ENCODE measurements around the gene TXNRD2.
A peak's percentile ranks its signal among the peaks of the same experiment; 100 is the strongest.

The TXNRD2 gene

DNA sequence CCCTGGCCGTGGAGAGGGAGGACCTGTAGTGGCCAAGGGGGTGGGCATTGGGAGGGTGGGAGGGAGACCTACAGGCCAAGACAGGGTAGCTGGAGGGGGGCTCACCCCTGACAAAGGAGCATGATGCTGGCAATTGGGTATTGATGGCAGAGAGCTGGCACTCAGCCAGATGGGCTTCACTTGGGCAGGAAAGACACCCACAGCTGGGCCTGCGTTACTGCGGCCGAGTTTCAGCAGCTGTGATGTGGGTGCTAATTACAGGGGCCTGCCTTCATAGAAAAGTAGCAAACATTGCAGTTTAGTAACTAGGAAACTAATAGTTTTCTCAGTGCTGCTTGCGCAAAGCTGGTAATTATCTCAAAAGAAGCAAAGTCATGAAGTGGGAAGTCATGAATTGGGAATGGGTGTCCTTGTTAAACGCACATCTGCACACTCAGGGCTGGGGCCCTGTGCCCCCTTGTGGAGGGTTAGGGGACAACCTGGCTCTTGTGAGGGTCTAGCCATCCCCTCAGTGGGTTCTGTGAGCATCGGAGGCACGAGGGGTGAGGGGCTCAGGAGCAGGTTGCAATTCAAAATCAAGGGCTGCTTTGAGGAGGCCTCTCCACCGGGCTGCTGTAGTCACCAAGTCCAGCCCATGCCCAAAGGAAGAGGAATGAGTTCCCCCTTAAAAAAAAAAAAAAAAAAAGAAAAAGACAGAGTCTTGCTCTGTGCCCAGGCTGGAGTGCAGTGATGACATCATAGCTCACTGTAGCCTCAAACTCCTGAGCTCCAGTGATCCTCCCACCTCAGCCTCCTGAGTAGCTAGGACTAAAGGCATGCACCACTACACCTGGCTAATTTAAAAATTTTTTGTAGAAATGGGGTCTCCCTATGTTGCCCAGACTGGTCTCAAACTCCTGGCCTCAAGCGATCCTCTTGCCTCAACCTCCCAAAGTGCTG, 24.4 kb upstream of the TXNRD2 start:
- peak; percentile 49 for DNase-seq

DNA sequence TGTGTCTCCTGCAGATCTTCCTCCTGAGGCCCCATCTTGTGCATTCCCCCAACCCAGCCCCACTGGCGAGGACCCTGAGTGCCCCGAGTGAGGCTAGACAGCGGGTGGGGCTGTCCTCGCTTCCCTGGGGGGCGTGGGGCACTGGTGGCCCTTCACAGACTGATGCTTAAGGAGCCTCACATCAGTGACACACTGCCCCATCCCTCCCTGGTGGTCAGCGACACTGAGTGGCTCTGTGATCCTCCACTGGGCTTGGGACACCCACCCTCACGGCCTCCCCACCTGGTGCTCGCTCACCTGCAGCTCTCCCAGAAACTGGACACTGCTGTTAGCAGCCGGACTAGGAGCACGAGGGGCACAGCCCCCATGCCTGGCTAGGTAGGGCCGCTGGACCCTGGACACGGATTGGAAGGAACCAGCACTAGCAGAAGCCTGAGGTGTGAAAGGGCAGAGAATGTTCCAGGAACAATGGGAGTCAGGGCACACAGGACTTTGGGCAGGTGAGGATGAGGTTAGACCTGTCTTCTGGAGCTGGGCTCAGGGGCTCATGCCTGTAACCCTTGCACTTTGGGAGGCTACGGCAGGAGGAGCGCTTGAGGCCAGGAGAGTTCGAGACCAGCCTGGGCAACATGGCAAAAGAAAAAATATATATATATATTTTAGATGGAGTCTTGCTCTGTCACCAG, 23.2 kb upstream of the TXNRD2 start:
- DNase-seq, result no peak

DNA sequence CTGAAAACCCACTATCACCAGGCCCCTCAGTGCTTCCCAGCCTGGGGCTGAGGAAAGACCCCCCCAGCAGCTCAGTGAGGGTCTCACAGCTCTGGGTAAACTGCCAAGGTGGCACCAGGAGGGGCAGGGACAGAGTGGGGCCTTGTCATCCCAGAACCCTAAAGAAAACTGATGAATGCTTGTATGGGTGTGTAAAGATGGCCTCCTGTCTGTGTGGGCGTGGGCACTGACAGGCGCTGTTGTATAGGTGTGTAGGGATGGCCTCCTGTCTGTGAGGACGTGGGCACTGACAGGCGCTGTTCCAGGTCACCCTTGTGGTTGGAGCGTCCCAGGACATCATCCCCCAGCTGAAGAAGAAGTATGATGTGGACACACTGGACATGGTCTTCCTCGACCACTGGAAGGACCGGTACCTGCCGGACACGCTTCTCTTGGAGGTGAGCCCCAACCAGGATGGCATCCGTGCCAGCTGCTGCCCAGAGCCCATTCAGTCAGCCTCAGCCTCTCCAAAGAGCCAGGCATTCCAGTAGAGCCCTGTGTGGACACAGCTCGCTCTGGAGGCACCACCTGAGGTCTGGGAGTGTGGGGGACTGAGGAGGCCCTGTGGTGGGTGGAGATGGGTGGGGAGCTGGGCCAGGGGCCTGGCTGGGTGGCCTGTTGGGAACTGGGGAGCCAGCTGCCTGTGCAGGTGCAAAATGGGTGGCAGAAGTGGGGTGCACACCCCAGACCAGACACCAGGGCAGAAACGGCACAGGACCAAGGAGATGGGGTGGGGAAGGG, 22.4 kb upstream of the TXNRD2 start:
- no peak for DNase-seq

DNA sequence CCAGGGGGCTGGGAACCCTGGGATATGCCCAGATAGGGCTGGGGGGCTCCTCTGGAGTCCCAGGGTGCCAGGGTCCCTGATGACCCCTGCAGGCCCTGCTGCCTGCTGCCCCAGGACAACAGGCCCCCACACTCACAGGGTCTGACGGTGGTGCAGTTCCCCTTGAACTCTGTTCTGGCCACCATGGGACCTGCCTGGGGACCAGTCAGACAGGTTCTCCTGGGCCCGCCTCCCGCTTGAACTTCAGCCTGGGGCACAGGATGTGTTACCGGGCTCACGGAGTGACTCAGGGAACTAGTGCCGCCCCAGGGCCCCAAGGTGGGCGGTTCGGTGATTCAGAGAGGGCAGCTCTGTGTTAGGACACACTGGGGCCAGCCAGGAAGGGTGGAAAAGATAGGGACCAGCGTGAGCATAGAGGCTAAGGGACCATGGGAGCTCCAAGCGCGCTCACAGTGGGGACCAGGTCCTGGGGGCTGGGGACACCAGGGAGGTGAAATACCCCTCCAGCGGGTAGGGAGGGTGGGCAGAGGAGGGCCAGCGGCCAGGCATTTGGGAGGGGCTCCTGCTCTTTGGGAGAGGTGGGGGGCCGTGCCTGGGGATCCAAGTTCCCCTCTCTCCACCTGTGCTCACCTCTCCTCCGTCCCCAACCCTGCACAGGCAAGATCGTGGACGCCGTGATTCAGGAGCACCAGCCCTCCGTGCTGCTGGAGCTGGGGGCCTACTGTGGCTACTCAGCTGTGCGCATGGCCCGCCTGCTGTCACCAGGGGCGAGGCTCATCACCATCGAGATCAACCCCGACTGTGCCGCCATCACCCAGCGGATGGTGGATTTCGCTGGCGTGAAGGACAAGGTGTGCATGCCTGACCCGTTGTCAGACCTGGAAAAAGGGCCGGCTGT, 21.5 kb upstream of the TXNRD2 start:
- no peak for DNase-seq

DNA sequence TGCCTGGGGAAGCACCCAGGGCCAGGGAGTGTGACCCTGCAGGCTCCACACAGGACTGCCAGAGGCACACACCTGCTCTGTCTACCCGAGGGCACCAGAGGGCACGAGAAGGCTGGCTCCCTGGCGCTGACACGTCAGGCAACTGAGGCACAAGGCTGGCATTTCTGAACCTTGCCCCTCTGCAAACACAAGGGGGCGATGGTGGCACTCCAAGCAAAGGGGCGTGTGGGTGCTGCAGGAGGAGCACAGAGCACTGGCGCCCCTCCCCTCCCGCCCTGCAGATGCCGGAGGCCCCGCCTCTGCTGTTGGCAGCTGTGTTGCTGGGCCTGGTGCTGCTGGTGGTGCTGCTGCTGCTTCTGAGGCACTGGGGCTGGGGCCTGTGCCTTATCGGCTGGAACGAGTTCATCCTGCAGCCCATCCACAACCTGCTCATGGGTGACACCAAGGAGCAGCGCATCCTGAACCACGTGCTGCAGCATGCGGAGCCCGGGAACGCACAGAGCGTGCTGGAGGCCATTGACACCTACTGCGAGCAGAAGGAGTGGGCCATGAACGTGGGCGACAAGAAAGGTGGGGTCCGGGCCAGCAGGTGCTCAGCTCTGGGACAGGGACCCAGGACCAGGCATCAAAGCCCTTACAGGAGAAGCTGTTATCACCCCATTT, 20.8 kb upstream of the TXNRD2 start:
- peak; percentile 88 for DNase-seq

DNA sequence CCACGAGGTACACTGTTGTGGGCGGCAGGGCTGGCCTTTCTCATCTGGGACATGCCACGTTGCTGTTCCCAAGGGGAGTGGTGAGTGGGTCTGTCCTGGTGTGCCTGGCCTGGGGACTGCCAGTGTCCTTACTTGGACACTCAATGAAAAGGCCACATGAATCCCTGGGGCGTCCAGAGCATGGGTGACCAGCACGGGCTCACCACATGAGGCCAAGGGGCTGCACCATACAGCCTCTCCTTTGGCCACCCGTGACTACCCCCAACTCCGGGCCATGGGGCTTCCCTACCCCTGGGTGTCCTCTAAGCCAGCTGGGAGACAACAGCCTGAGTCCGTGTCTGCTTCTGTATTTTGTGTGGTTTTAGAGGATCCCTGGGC, 20.2 kb upstream of the TXNRD2 start:
- no peak for DNase-seq

DNA sequence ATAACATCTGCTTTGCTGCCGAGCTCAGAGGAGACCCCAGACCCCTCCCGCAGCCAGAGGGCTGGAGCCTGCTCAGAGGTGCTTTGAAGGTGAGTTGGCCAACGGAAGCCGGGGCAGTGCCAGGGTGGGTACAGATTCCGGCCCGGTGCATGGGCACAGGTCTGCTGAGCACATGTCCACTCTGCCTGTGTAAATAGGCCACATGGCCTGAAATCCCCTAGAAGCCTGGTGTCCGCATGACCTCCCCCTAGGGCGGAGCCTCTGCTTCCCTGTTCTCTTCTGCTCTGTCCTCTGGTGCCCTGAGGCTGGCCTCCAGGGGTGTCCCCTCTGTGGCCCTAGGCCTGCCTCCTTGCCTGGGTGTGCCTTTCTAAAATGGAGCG, 19.6 kb upstream of the TXNRD2 start:
- DNase-seq, result no peak

DNA sequence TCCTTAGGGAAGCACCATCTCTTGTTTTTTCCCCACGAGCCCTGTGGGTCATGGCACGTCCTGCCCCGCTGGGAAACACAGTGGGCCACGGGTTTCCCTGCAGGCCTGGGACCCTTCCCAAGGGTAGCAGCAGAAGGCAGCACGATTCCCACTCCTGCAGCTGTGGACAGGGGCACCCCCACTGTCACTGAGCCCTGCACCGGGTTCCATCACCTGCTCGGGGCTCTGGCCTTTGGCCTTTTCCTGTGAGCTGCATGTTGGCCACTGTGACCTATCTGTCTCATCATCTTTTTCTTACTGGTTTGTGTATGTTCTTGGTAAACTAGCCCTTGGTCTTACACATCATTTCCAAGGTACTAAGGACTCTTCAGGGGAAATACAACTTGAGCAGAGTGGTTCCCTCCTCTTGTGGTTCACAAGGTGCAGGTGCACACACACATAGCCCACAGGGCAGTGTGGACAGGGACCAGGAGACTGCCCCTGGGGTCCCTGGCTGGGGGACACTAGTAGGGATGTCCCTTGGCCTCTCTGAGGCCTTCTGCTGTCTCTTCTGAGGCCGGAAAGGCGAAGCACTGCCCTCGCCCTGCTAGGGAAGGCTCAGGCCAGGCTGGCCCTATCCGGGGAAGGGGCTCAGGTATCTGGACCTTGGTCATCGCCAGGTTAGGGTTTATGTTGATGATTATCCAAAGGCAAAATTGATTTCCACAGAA, 19.0 kb upstream of the TXNRD2 start:
- DNase-seq, result no peak

DNA sequence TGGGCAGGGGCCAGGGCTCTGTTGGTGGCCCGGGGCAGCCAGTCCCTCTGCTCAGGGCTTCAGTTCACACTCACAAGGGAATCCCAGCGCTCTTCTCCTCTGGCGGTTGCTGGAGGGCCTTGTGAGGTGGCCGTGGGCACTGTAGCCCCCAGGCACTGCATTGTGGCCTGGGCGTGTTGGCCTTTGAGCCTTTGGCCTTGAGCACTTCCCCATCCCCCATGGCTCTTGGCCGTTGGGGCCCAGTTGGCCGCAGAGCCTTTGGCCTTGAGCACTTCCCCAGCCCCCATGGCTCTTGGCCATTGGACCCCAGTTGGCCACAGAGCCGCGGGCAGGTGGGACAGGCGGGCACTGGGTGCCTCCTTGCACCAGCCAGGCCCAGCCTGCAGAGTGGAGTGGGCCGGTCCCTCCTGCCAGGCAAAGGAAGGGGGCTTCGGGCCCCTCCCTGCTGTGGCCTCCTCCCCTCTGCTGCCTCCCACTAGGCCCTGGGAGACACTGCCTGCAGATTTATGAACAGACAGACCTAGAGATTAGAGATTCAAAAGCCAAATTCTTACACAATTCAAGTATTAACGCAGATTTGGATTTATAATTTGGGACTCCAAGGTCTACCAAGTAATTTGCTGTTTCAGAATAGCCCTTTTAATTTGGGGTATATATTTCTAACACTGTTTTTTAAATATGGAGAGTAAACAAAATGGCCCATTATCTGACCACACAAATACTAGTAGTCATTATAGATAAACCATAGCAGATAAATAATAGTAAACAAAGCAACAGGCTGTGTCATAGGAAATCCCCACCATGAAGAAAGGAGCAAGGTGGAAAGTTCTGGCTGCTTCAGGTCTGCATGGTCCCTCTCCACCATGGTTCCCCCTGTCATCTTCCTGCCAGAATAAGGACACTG, 18.2 kb upstream of the TXNRD2 start:
- no peak for DNase-seq

DNA sequence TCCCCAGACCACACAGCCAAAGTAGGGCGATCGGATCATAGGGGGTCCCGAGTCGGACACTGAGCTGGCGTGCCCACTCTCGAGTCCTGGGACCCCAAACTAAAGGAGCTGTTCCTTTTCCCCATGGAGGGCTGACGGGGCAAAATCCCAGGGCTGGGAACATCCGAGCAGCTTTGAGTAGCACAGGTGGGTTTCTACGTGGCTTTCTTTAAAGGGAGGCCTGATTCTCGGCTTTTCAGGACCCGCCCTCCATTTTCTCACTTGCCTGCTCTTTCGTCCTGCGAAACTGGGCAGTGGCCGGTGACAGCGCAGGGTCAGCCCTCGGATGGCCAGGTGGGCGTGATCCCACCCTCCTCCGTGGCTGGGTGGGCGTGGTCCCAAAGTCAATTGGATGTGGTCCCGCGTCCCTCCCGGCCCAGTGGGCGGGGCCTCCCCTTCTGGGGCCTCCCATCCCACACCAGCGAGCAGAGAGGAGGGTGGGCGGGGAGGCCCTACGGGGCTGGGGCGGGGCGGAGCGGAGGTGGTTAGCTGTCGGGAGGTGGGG, 17.5 kb upstream of the TXNRD2 start:
- DNase-seq, result peak; percentile 74

DNA sequence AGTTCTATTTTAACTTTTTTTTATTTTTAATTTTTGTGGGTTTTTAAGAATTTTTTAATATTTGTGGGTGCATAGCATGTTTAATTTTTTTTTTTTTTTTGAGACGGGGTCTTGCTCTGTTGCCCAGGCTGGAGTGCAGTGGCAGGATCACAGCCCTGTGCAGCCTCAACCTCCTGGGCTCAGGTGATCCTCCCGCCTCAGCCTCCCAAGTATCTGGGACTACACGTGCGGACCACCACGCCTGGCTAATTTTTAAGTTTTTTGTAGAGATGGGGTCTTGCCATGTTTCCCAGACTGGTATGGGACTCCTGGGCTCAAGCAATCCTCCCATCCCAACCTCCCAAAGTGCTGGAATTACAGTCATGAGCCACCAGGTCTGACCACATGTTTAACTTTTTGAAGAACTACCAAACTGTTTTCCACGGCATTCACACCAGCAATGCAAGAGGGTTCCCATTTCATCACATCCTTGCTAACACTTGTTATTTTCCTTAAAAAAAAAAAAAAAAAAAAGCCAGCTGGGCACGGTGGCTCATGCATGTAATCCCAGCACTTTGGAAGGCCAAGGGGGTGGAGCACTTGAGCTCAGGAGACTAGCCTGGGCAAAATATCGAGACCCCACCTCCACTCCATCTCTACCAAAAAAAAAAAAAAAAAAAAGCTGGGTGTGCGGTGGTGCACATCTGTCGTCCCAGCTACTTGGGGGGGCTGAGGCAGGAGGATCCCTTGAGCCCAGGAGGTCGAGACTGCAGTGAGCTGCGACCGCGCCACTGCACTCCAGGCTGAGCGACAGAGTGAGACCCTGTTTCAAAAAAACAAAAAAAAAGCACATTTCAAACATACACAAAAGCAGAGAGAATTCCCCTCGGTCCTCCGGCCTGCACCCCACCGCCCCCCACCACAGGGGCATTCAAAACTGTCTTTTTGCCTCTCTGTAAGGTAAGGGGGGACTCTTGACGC, 16.7 kb upstream of the TXNRD2 start:
- no peak for DNase-seq

DNA sequence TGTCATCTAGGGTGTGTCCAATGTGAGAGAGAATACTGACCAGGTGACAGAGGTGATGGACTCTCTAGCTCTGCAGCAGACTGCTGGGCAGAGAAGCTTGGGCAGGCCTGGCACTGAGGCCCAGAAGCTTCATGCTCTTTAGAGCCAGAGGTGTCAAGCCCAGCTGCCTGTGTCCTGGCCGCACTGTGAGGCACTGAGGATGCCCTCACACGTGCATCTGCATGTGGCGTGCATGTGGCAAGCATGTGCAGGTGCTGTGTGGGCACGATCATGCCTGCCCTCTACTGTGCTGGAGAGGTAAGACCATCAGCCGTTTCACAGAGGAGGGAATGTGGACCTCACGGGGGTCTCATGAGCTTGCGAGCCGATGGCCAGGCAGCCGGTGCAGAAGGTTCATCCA, 15.8 kb upstream of the TXNRD2 start:
- peak; percentile 25 for DNase-seq

DNA sequence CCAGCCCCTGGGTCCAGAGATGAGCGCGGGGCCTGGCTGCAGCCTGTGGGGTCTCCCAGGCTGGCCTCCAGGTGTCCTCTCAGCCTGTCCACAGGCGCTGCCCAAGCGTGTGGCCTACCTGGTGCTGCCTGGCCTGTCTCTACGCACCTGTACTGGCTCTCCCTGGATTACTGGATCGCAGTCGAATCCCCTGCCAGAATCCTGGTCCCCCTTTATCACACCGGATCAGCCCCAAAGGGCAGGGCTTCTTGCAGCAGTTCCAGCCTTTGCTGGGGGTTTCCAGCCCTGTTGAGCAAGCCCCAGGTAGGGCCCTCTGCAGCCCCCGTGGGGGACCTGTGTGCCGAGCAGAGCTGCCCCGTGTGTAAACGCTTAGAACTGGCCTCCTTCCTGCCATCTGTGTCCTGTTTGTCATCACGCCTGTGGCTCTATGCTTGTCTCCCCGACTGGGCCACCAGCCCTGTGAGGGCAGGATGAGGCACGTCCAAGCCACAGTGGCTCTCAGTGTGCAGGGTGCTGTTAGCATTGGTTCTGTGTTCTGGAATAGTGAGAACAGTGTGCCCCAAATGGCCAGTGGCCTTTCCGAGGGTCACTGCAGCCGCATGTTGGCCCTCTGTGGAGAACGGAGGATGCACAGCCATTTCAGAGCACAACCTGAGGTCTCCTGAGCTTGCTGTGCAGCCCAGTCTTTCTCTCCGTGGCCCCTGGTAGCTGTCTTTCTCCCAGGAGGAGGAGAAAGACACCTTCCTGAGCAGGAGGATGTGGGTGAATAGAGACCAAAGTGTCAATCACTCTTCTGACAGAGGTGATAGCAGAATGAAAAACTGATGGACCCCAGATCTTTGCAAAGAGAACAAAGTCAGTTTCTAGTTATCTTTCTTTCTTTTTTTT, 13.9 kb upstream of the TXNRD2 start:
- no peak for DNase-seq

DNA sequence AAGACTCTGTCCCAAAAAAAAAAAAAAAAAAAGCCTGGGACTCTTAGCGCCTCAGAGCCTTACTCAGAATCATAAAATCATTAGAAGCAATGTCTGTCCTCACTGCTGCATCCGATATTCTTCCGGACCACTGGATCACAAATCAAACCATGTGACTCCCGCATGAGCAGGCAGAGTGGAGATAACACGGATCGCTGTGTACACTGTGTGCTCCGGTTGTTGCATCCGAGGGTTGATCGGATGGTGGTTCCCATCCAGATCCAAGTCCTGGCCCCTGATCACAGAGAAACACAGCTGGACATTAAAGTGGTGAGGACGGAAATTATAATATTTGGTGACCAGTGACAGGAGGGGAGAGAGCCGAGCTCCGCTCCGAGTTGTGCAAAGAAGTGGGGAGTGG, 9.7 kb upstream of the TXNRD2 start:
- DNase-seq, result no peak

DNA sequence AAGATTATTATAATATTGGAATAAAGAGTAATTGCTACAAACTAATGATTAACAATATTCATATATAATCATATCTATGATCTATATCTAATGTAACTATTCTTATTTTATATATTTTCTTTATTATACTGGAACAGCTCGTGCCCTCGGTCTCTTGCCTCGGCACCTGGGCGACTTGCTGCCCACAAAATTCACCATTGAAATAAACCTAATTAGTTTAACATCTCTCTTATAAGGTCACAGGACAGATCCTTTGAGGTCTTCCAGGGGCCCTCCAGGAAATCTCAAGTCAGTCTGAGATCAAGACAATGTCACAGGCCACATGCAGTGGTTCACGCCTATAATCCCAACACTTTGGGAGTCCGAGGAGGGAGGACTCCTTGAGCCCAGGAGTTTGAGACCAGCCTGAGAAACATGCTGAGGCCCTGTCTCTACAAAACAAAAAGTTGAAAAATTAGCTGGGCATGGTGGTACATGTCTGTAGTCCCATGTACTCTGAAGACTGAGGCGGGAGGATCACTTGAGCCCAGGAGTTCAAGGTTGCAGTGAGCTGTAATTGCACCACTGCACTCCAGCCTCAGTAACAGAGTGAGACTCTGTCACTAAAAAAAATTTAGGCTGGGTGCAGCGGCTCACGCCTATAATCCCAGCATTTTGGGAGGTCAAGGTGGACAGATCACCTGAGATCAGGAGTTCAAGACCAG, 6.6 kb upstream of the TXNRD2 start:
- no peak for DNase-seq

DNA sequence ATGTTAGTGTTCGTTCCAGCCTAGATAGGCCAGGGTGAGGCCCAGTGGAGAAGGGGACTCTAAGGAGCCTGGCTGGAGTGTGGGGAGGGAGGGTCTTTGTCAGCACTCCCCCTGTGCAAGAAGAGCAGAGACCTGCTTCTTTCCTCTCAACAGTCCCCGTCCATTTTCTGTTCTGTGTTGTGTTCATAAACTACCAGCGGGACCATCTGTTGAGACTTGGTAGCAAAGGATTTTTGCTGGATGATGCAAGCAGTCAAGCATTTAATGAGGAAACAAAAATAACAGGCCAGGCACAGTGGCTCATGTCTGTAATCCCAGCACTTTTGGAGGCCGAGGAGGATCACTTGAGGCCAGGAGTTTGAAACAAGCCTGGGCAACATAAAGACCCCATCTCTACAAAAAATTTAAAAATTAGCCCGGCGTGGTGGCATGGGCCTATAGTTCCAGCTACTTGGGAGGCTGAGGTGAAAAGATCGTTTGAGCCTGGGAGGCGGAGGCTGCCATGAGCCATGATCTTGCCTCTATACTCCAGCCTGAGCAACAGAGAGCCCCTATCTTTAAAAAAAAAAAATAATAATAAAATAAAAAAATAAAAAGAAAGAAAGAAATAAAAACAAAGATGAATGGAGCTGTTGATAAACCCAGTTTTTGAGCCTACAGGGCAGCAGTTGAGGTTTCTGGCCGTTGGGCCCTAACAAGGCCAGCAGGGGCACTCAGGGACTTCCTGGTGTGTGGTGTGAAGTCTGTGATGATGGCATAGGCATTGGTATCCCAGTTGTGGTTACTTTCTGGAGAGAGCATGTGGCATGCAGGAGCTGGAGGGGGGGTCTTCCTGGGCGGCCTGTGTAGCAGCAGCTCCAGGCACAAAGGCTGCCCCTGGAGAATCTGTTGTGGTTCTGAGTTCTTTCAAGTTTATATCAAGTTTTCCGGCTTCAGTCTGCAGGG, 1.7 kb upstream of the TXNRD2 start:
- DNase-seq, result peak; percentile 76
